LHCN-M2 (cell line): ENCODE data around the gene SLC6A8. TPM values are rescaled to one million over a fixed set of nuclear protein-coding genes. Genes with fewer than 3 reads are reported as not detected.

Source experiments
- DNase-seq: peaks from one replicate; pipeline ENCODE4 v3.0.0-alpha.2; 2012; ENCODE audit warnings: low read depth
- total RNA-seq: library from RNA; depleted of rRNA; stranded (reverse); fragments of >200 nt; gene quantifications from 2 replicates; pipeline ENCODE4 v1.2.3, GENCODE V29; 2014

Gene SLC6A8
- total RNA-seq, 1 experiment from 2014 or later = 10.2 TPM

DNA sequence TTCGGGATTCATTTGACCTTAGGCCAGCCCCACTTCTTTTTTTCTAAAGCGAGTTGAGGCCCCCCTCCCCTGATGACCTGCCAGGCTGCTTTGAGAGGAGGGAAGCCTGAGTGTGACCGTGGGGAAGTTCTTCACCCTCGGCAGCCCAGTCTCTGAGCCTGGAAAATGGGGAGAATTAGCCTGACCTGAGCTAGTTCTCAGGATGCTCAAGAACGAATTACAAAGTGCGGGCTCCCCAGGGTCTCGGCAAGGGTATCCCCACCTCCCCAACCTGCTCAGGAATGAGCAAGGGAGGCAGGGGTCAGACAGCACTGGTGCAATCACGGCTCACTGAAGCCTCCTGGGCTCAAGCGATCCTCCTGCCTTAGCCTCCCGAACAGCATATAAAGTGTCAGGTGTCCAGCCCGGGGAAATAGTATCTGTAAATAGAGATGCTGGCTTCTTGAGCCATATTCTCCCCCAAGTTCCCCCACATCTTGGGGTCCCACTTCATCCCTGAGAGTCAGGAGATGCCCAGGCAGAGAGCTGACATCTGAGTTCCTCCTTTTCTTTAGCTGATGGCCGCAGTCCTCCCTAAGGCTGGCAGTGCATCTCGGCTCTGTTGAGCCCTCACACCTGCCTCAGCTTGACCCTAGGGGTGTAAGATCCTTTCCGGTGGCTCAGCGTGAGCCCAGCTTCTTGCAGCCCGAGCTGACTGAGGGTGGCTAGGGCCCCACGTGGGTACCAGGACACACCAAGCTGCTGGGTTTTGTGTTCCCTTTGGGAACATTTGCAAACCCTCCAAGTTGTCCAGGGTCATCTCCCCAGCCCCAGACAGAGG, 39.2 kb upstream of the SLC6A8 start:
- DNase-seq = no peak

DNA sequence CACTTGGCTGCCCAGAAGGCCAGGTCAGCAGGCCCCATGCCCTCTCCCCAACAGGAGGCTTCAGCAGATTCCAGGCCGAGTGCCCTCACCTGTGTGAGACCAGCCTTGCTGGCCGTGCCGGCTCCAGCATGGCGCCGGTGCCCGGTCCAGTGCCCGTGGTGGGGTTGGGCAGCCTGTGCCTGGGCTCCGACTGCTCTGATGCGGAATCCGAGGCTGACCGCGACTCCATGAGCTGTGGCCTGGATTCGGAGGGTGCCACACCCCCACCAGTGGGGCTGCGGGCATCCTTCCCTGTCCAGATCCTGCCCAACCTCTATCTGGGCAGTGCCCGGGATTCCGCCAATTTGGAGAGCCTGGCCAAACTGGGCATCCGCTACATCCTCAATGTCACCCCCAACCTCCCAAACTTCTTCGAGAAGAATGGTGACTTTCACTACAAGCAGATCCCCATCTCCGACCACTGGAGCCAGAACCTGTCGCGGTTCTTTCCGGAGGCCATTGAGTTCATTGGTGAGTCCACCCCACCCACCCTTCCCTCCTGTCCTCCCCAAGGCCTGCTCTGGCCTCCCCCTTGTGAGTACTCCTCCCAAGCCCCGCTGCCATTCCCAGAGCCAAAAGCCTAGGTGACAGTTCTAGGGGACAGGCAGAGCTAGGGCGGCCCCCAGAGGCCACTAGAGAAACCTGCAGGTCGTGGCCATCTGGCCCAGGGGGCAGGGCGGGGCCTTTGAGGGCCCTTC, 38.4 kb upstream of the SLC6A8 start:
- peak; percentile 22 for DNase-seq

DNA sequence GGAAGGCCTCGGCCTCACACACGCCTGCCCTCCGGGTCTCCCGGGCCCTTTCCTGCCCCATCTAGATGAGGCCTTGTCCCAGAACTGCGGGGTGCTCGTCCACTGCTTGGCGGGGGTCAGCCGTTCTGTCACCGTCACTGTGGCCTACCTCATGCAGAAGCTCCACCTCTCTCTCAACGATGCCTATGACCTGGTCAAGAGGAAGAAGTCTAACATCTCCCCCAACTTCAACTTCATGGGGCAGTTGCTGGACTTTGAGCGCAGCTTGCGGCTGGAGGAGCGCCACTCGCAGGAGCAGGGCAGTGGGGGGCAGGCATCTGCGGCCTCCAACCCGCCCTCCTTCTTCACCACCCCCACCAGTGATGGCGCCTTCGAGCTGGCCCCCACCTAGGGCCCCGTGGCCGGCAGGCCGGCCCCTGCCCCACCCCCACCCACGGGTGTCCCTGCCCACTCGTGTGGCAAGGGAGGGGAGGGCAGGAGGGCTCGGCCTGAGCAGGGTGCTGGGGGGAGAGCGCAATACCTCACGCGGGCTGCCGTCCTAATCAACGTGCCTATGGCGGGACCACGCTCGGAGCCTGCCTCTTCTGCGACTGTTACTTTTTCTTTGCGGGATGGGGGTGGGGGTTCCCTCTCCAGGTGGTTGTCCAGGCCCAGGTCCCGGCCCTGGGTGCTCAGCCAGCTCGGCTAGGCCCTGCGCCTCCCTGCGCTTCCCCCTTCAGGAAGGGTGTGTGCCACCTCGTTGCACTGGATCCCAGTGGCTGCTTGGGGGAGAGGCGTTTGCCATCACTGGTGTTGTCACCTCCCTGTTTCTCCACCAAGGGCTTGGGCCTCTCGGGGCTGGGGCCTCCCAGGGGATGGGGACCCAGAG, 37.6 kb upstream of the SLC6A8 start:
- no peak for DNase-seq

DNA sequence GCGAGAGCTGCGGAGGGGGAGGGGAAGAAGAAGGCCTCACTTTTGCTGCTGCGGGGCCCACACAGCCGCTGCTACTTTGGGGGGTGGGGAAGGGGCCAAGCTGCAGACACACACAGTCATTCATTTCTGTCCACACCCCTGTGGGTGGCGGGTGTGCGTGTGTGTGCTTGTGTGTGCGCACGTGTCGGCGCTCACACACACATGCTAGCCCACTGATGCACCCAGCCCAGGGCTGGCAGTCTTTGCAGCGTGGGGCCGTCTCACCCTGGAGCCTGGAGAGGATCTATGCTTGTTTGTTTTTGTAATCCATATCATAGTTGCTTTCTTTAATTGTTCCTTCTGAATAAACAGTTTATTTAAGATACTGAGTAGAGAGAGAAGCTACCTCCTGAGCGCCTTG, 36.8 kb upstream of the SLC6A8 start:
- no peak for DNase-seq

DNA sequence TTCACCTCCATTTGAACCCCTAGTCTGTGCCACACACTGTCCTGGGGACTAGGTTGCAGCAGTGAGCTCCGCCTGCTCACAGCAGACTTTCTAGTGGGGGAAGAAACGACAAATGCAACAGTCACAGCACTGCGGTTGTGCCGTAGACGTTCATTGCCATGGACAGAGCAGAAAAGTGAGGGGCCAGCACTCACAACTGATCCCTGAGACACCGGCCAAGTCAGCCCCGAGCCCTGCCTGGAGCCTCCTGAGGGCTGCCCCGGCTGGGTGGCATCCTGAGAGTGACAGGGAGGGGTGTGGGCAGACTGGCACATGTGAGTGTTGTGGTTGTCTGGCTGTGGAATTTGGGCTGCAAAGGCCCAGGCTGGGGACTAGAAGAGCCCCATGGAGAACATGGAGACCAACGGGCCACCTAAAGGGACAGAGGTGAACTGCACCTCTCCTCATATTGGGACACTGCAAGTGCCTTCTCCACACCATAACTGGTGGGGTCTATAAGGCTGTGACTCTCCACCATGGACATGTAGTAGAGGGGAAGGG, 36.1 kb upstream of the SLC6A8 start:
- no peak for DNase-seq

DNA sequence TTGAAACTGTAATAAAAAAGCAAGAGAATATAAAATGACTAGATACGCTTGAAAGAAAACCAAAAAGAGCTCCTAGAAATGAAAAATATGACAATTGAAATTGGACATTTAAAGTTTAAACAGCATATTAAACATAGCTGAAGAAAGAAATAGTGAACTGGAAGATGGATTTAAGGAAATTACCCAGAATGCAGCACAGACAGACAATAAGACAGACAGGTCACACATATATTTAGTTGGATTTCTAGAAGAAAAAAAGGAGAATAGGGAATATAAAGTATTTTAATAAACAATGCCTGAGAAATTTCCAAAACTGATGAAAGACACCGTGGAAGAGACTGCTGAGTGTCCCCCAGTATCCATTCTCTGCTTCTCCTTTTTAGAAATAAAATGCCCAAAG, 34.2 kb upstream of the SLC6A8 start:
- no peak for DNase-seq

DNA sequence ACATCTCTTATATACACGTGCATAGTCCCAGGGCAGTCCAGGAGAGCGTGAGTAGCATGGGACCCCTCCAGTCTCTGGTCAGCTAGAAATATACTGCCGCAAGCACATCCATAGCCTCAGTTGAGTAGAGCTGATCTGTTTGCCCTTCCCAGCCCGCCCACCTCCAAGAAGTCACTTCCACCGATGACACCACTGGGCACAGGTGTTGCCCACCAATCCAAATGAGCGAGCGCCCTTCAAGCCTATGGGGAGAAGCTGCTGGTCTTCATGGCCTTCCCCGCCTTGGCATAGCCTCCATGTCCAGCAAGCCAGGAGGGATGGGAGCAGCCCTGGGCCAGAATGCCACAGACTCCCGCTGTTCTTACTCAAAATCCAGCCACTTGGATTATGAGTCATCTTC, 30.6 kb upstream of the SLC6A8 start:
- DNase-seq = no peak

DNA sequence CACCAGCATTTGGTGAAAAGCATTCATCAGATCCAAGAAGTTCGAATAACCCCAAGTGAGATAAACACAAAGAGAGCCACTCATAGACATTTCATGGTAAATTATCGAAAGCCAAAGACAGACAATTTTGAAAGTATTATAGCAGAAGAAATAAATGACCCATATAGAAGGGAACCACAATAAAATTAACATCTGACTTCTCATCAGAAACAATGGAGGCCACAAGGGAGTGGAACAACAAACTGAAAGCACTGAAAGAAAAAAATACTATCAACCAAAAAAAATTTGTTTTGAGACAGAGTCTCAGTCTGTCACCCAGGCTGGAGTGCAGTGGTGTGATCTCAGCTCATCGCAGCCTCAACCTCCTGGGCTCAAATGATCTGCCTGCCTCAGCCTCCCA, 28.5 kb upstream of the SLC6A8 start:
- DNase-seq = no peak

DNA sequence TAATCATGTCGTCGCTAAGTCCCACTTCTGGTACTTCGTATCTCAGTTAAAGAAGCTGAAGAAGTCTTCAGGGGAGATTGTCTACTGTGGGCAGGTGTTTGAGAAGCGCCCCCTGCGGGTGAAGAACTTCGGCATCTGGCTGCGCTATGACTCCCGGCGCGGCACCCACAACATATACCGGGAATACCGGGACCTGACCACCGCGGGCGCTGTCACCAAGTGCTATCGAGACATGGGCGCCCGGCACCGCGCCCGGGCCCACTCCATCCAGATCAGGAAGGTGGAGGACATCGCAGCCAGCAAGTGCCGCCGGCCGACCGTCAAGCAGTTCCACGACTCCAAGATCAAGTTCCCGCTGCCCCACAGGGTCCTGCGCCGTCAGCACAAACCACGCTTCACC, 25.5 kb upstream of the SLC6A8 start:
- no peak for DNase-seq

DNA sequence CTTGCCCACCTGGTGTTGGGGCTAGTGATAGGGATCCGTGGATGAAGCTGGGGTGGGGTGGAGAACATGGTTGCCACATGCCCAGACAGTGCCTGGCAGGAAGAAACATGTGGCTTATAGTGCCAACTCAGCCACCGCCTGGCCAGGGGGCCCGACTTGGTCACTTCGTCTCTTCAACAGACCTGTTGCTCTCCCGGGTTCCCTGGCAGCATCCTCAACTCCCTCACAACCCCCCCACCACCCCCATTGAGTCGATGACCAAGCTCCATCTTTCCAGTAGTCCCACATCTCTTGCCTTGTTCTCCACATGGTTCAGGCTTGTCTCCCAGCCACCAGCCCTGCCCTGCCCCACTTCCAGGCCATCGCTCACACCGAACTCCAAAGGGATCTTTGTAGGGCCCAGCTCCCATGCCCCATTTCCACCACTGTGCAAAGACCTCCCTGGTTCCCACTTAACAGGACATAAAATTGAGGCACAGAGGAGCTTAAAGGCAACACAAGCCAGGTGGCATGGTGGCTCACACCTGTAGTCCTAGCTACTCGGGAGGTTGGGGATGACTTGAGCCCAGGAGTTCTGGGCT, 21.9 kb upstream of the SLC6A8 start:
- no peak for DNase-seq

DNA sequence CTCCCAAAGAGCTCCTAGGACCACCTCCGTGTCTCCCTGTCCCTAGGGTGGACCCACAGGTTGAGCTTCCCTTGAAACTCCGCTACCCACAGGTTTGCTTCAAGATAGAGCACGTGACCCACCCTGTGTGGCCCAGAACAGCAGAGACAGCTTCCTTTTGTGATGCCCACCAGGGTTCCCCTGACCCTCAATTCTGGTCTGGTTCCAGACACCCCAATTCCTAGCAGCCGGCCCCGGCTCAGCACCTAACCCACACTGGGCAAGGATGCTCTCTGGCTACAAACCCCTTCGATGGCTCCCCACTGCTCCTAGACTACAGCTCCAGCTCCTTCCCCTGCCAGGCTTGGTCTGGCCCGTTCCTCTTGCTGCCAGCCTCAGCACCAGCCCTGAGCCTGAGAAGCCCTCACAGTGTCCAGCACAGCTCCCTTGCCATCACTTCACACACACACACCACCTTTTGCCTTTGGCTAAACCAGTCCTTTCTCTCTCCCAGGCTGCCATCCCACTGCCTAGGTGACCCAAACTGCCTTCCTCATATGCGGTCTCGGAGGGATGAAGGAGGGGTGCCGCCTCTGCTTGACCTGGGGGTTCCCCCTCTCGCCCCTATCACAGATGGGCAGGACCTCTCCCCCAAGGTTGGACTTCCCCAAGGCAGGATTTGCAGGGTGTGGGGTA, 20.3 kb upstream of the SLC6A8 start:
- DNase-seq = no peak

DNA sequence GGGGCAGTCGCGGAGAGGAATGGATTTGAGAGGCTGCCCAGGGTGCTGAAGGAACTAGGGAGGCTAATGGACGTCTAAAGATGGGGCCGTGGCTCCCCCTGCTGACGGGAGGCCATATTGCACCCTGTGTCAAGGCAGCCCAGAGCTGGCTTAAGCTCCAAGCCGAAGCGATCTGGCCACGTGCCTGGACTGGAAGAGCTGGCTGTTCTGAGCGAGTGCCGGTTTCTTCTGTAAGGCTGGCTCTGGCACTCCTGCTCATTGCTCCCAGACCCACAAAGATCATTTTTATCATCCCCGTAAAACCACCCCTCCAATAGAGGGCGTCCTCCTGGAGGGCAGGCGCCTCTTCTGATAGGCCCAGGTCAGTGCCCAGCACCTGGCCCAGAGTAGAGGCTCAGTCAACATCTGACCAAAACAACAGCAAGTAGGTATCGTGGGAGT, 19.8 kb upstream of the SLC6A8 start:
- peak; percentile 54 for DNase-seq

DNA sequence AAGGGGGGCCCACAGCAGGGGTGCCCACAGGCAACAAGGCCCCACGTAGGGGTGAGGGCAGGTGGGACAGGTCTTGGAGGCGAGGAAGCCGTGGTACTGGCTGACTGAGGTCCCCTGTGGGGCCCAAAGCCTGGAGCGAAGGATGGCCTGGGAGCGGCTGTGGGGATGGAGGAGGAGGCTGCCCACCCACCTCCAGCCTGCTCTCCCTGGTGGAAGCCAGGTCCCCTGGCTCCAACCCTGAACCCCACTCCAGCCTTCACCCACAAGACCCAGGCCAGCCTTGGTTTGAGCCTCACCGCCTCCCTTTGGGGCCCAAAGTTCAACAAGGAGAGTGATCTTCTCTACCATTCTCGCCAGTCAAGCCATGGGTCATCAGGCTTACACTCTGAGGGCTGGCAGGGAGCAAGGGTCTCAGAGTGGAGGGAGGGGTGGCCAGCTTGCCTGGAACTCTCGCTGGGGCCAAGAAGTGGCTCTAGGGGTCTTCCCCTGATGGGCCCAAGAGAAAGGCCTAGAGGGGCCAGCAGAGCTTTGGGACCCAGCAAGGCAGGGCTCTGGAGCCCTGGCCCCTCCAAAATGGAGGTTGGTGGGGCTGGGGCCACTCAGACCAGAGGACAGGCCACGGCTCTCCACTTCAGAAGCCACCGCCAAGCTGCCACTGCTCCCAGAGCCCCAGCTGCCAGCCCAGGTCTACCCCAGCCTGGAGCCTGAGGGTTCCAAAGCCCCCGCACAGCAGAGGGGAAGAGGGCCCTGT, 19.1 kb upstream of the SLC6A8 start:
- no peak for DNase-seq

DNA sequence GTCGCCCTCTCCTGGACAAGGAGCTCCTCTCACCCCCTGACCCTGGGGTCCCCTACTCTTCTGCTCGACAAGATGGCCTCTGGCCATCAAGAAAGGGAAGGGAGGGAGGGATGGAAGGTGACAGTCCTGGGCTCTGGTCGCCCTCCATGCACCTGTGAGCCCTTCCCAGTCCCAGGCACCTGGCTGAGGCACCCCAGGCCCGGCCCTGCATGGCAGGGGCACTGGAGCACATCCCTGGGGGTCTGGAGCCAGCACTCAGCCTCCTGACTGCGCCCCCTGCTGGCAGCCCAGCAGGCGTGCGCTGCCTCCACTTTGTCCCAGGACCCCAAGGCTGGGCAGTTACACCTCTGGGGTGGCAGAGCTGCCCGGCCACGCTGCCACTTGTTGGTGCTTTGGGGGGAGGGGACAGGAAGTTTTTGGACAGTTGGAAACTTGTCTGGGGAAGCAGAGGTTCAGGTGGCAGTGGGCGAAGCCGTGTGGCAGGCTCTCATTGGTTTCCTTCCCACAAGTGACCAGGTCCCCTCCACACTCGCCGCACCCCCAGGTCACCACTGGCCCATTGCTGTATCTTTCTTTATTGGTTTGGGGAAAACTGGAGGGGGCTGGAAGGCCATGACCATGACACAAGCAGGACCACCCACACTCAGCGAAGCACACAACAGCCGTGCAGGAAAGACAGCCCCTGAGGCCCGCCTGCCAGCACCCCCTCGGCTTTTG, 18.4 kb upstream of the SLC6A8 start:
- no peak for DNase-seq

DNA sequence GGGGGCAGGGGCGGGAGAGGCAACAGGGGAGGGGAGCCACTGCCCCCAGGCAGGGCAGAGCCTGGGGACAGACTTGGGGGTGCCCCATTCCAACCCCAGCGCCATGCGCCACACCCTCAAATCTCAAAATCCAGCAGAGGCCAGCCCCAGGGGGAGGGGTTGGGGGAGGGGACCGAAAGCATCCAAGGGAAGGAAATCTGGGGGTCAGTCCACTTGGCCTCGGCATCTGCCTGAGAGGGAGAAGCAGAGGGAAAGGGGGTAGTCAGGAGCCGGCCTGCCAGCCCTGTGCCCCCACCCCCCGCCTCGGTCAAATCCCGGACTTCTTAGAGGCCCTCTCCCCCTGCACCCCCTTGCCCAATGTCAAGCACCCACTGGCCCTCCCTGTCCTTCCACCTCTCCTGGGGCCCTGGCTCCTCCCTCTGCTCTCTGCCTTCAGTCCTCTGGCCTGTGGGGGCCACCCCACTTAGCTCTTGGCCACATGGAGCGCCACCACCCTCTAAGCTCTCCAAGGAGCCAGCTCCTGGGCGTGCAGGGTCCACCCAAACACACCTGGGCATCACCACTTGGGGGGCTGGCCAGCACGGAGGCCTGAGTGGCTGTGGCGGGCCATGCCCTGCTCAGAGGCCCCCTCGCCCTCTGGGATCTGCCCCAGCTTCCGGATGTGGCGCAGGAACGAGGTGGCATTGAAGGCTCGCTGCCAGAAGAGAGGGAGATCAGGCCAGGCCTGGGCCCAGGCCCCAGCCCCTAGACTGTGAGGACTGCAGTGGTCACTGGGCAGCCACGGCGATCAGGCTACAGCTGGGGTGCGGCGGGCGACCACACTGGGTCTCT, 17.6 kb upstream of the SLC6A8 start:
- no peak for DNase-seq

DNA sequence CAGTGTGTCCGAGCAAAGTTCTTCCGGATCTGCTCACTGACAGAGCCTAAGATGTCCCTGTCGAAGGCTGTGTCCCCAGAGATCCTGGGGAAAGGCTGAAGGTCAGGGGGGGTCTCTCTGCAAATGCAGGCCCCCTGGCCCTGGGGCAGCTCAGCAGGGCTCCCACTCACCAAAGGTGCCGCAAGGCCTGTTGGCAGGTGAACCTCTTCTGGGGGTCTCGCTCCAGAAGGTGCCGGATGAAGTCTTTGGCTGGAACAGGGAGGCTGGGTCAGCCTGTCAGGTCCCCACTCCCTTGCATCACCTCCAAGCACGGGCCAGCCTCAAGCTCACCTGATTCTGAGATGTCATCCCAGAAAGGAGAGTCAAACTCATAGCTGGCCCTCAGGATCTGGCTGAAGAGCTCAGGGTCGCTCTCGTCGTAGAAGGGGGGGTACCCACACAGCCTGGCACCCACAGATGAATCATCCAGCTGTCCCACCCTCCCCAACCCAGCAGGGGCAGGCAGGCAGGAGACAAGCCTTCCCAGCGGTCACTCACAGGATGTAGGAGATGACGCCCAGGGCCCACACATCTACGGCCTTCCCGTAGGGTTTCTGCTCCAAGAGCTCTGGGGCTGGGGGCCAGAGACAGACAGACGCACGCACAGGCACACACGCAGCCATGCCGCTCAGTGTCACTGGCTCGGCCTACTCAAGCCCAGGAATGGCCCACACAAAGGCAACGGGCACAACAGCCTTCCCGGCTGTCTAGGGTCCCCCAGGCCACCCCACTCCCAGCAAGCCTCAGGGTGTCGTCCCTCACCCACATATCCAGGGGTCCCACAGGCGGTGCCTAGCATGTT, 16.8 kb upstream of the SLC6A8 start:
- no peak for DNase-seq
